CD14-positive monocyte (primary cell): ENCODE results near the gene IGFL1. TPM values are rescaled to one million over a fixed set of nuclear protein-coding genes. Genes with fewer than 3 reads are reported as not detected.
A peak's percentile ranks its signal among the peaks of the same experiment; 100 is the strongest.

Source experiments
- DNase-seq, 3 donors: peaks; one replicate each; pipeline ENCODE4 v3.0.0-alpha.2; 2011 to 2022
- H2AFZ ChIP-seq: 2 replicates; pipeline ENCODE4 v1.6.0; 2012; ENCODE audit warnings: mild to moderate bottlenecking, low read depth, low read length, inconsistent platforms; ENCODE audit not compliant: insufficient read depth, poor library complexity, severe bottlenecking
- H3K27ac ChIP-seq, 2 donors: 1 replicate in 1 of 2; 2 replicates in 1 of 2; pipeline ENCODE4 v1.5.1; 2012 to 2013; ENCODE audit warnings: low read length in 2 of 2, control low read depth in 1 of 2, inconsistent platforms in 1 of 2, low read depth in 1 of 2, mild to moderate bottlenecking in 1 of 2
- H3K27me3 ChIP-seq, 2 donors: one replicate each; pipeline versions ENCODE4 v1.6.0 to v1.6.1; 2011 to 2013; ENCODE audit warnings: low read length in 2 of 2; ENCODE audit not compliant: control insufficient read depth in 2 of 2, insufficient read depth in 2 of 2
- H3K36me3 ChIP-seq, 2 donors: replicated peaks in 1 of 2; 1 replicate in 1 of 2; 2 replicates in 1 of 2; pipeline versions ENCODE4 v1.5.1 to v1.6.1; 2012 to 2013; ENCODE audit warnings: low read length in 2 of 2, control low read depth in 1 of 2, inconsistent platforms in 1 of 2, mild to moderate bottlenecking in 1 of 2; ENCODE audit not compliant: insufficient read depth in 2 of 2, control insufficient read depth in 1 of 2
- H3K4me1 ChIP-seq, 2 donors: 1 replicate in 1 of 2; 2 replicates in 1 of 2; pipeline versions ENCODE4 v1.5.1 to v1.6.1; 2012 to 2013; ENCODE audit warnings: low read length in 2 of 2, control low read depth in 1 of 2, inconsistent platforms in 1 of 2, mild to moderate bottlenecking in 1 of 2, moderate library complexity in 1 of 2; ENCODE audit not compliant: insufficient read depth in 2 of 2, control insufficient read depth in 1 of 2
- H3K4me2 ChIP-seq: replicated peaks from 2 replicates; pipeline ENCODE3; 2012; ENCODE audit warnings: low read length, moderate library complexity, mild to moderate bottlenecking; ENCODE audit not compliant: poor library complexity, severe bottlenecking; ENCODE audit errors: extremely low read depth
- H3K4me3 ChIP-seq, 3 experiments: fragments of 200-600 bp in 1 of 3; sonication (generic) in 1 of 3; replicated peaks in 1 of 3; 1 replicate in 2 of 3; 2 replicates in 1 of 3; pipeline ENCODE4 v1.5.1; 2011 to 2013; ENCODE audit warnings: low read length in 3 of 3, mild to moderate bottlenecking in 3 of 3, control low read depth in 2 of 3, low read depth in 2 of 3, inconsistent platforms in 1 of 3, moderate library complexity in 1 of 3
- H3K79me2 ChIP-seq: 2 replicates; pipeline ENCODE4 v1.6.0; 2012; ENCODE audit warnings: mild to moderate bottlenecking, control low read depth, inconsistent platforms, low read length, moderate library complexity; ENCODE audit not compliant: insufficient read depth
- H3K9ac ChIP-seq: 2 replicates; pipeline ENCODE4 v1.6.0; 2017; ENCODE audit warnings: low read length, mild to moderate bottlenecking; ENCODE audit not compliant: insufficient read depth, poor library complexity, severe bottlenecking
- H3K9me3 ChIP-seq, 2 donors: replicated peaks in 1 of 2; 1 replicate in 1 of 2; 2 replicates in 1 of 2; pipeline versions ENCODE4 v1.5.1 to v1.6.1; 2012 to 2013; ENCODE audit warnings: low read length in 2 of 2, control low read depth in 1 of 2; ENCODE audit not compliant: control insufficient read depth in 1 of 2, insufficient read depth in 1 of 2
- H4K20me1 ChIP-seq: 2 replicates; pipeline ENCODE4 v1.6.0; 2012; ENCODE audit warnings: mild to moderate bottlenecking, low read length, control low read depth, moderate library complexity; ENCODE audit not compliant: insufficient read depth
- H3K27ac Mint-ChIP-seq, 7 donors: one replicate each; pipeline ENCODE4 v1.8.0; 2020; ENCODE audit warnings: mild to moderate bottlenecking in 7 of 7, mixed read lengths in 7 of 7, moderate library complexity in 6 of 7, inconsistent platforms in 2 of 7
- H3K27me3 Mint-ChIP-seq, 3 donors: one replicate each; pipeline ENCODE4 v1.8.0; 2021 to 2022; ENCODE audit warnings: low read depth in 3 of 3, mild to moderate bottlenecking in 3 of 3, mixed read lengths in 3 of 3, moderate library complexity in 3 of 3, inconsistent platforms in 1 of 3
- H3K36me3 Mint-ChIP-seq, 2 donors: one replicate each; pipeline ENCODE4 v1.8.0; 2020; ENCODE audit warnings: mixed read lengths in 2 of 2, inconsistent platforms in 1 of 2, mild to moderate bottlenecking in 1 of 2
- H3K4me1 Mint-ChIP-seq: one replicate; pipeline ENCODE4 v1.8.0; 2020; ENCODE audit warnings: mild to moderate bottlenecking, mixed read lengths
- H3K4me3 Mint-ChIP-seq, 2 donors: one replicate each; pipeline ENCODE4 v1.8.0; 2020; ENCODE audit warnings: mild to moderate bottlenecking in 2 of 2, mixed read lengths in 2 of 2, moderate library complexity in 1 of 2
- H3K9me3 Mint-ChIP-seq, 7 donors: one replicate each; pipeline ENCODE4 v1.8.0; 2020 to 2022; ENCODE audit warnings: mixed read lengths in 7 of 7, mild to moderate bottlenecking in 6 of 7, moderate library complexity in 6 of 7, inconsistent platforms in 2 of 7
- WGBS: methylation state at CpG from one replicate; pipeline ENCODE4 v1.1.5; 2013; ENCODE audit warnings: missing lambda C conversion rate; ENCODE audit not compliant: insufficient coverage; 5-methylcytosine and 5-hydroxymethylcytosine counted together
- intact Hi-C, 2 donors: fragments of 100-400 bp; cut with micrococcal nuclease; formaldehyde crosslinking; loops; one replicate each; pipeline versions ENCODE4 v1.15.0 to v1.15.1; 2023
- polyA minus RNA-seq: library from RNA; depleted of rRNA, polyadenylated mRNA; stranded (reverse); fragments of >200 nt; gene quantifications from 2 replicates; pipeline ENCODE4 v1.2.3, GENCODE V29; 2012
- polyA plus RNA-seq, 3 donors: library from polyadenylated mRNA; depleted of rRNA in 1 of 3; unstranded in 2 of 3; stranded (reverse) in 1 of 3; fragments of 300-500 nt in 2 of 3; fragments of >200 nt in 1 of 3; fragmentation: Illumina TruSeq in 2 of 3; gene quantifications; 1 replicate in 2 of 3; 2 replicates in 1 of 3; pipeline ENCODE4 v1.2.3, GENCODE V29; 2012 to 2021
- total RNA-seq, 12 experiments: library from RNA in 1 of 12; stranded (reverse) in 1 of 12; fragments of 120-200 nt in 1 of 12; gene quantifications; one replicate each; pipeline ENCODE4 v1.2.4 and lab custom pipeline; 2013 to 2026; ENCODE audit warnings: mixed read lengths in 6 of 12, inconsistent platforms in 1 of 12
- TF ChIP-seq, protein P1 (sequence below): fragments of 200-600 bp; IDR thresholded peaks from one replicate; pipeline ENCODE4 v1.8.0; 2022; ENCODE audit warnings: antibody characterized with exemption, mild to moderate bottlenecking

Gene IGFL1
- total RNA-seq (2013) = not detected
- polyA plus RNA-seq (not detected), polyA minus RNA-seq (not detected in 2 replicates), total RNA-seq (lab: John Stamatoyannopoulos, UW) (0 to 0.05 (median 0) reads per million in 11 experiments)

DNA sequence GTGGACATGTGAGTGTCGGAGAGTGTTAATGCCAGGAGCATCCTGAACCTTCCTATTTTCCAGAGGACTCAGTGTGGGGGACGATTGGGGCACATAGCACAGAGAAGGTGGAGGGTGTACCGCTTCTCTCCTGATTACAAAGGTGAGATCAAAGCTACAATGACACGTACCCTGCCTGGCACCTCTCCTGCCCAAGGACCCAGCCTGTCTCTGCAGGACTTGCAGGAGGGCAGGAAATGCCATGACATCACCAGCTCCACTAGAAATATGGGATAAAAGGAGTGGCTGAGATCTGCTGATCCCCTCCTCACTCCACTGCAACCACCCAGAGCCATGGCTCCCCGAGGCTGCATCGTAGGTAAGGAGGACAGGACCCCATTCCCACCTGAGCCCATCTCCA, at the start of gene IGFL1:
Gene IGFL1 (plus strand): TSS at position 301 of the 400 bp plus-strand sequence. CDS start 33 bp downstream, at position 334.
- no peak within 1 kb of the TSS for H2AFZ ChIP-seq
- intact Hi-C loops = no loop called here
- H3K4me1 ChIP-seq = no peaks in the 10 kb centered on the region
- H3K4me2 ChIP-seq = no peak within 1 kb of the TSS
- no peak within 1 kb of the TSS for H3K27ac ChIP-seq
- no peaks in the 10 kb centered on the region for H3K9me3 ChIP-seq
- peaks cover 2 to 10% (median 9%) of the 10 kb centered on the region in 3 donors for H3K27me3 Mint-ChIP-seq
- no peaks in the 10 kb centered on the region for H3K36me3 ChIP-seq
- no peak within 1 kb of the TSS for H3K9ac ChIP-seq
- H3K4me1 Mint-ChIP-seq = no peaks in the 10 kb centered on the region
- TF ChIP-seq, protein P1, sequence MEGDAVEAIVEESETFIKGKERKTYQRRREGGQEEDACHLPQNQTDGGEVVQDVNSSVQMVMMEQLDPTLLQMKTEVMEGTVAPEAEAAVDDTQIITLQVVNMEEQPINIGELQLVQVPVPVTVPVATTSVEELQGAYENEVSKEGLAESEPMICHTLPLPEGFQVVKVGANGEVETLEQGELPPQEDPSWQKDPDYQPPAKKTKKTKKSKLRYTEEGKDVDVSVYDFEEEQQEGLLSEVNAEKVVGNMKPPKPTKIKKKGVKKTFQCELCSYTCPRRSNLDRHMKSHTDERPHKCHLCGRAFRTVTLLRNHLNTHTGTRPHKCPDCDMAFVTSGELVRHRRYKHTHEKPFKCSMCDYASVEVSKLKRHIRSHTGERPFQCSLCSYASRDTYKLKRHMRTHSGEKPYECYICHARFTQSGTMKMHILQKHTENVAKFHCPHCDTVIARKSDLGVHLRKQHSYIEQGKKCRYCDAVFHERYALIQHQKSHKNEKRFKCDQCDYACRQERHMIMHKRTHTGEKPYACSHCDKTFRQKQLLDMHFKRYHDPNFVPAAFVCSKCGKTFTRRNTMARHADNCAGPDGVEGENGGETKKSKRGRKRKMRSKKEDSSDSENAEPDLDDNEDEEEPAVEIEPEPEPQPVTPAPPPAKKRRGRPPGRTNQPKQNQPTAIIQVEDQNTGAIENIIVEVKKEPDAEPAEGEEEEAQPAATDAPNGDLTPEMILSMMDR = no peak
- H3K79me2 ChIP-seq = no peaks in the 10 kb centered on the region
- H3K27me3 ChIP-seq = no peaks in the 10 kb centered on the region
- H4K20me1 ChIP-seq = no peaks in the 10 kb centered on the region
- H3K4me3 ChIP-seq = no peak within 1 kb of the TSS
- H3K36me3 Mint-ChIP-seq = no peaks in the 10 kb centered on the region
- peak within 1 kb of the TSS in 2 of 7 donors; percentile 41 to 76 for H3K27ac Mint-ChIP-seq
- no peak for DNase-seq
- H3K4me3 Mint-ChIP-seq = no peak within 1 kb of the TSS
- 80% methylated on average over 2 of the region's 6 CpGs for WGBS
- H3K9me3 Mint-ChIP-seq = no peaks in the 10 kb centered on the region

DNA sequence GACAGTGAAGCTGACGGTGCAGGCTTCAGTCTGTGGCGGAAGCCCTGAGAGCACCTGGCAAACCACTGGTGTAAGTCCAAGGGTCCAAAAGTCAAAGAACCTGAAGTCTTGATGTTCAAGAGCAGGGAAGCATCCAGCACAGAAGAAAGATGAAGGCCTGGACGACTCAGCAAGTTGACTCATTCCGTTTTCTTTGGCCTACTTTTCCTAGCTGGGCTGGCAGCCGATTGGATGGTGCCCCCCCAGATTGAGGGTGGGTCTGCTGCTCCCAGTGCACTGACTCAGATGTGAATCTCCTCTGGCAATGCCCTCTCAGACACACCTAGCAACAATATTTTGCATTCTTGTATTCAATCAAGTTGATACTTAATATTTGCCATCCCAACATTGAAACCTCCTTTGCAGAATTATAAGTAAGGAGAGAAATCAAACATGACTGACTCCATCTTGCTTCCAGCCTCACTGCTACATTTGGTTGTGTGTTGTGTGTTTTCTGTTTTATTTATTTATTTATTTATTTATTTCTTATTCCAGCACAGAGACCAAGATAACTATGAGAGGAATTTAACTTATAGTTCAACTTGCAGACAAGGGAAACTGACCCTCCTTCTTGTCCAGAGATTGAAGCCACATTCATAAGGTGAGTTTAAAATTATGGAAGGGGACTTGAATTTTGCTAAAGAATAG, 48.7 kb upstream of the IGFL1 start:
- intact Hi-C loops = loop anchor here in 1 of 2 donors (10.0 kb wide), 1 partner anchor 106 kb away; no protein-coding TSS in a partner anchor
- Mint-ChIP-seq H3K27me3 (peaks cover 10 to 26% (median 22%) of the 10 kb centered on the region in 3 donors), H3K4me1 (peaks cover 26% of the 10 kb centered on the region), H3K27ac (peak overlapping the region in 5 of 7 donors; percentile 18 to 72 (median 67)), H3K9me3 (peaks cover 0 to 3% (median 0%) of the 10 kb centered on the region in 7 donors), H3K4me3 (peak overlapping the region in 1 of 2 donors; percentile 69), H3K36me3 (no peaks in the 10 kb centered on the region)
- Histone ChIP-seq H3K4me2 (peak overlapping the region; percentile 10), H3K36me3 (no peaks in the 10 kb centered on the region), H3K4me3 (no peak overlapping the region), H4K20me1 (no peaks in the 10 kb centered on the region), H3K79me2 (no peaks in the 10 kb centered on the region), H3K27ac (peak overlapping the region in 1 of 2 donors; percentile 18), H3K9ac (no peak overlapping the region), H3K9me3 (no peaks in the 10 kb centered on the region), H2AFZ (no peak overlapping the region), H3K4me1 (peaks cover 20 to 22% of the 10 kb centered on the region in 2 donors), H3K27me3 (peaks cover 0 to 4% of the 10 kb centered on the region in 2 donors)
- 80% methylated on average over 4 of the region's 5 CpGs for WGBS
- TF ChIP-seq, protein P1 = no peak
- DNase-seq = peak in 1 of 3 donors; percentile 72
